SK-N-SH (cell line): Measurements from ENCODE around the gene SKA2. TPM values are rescaled to one million over a fixed set of nuclear protein-coding genes. Genes with fewer than 3 reads are reported as not detected.

Source experiments
- CTCF ChIA-PET: fragments of 300-600, 350-600 bp; formaldehyde crosslinking; extraction: SDS; loops from one replicate; lab custom pipeline; 2021; lab: Yijun Ruan, JAX
- POLR2A ChIA-PET: fragments of 350-600 bp; sonication (Branson Sonifier 250); formaldehyde crosslinking; extraction: SDS; loops from one replicate; lab custom pipeline; 2020; ENCODE audit warnings: antibody characterized with exemption, inconsistent platforms; lab: Yijun Ruan, JAX
- DNase-seq: peaks from one replicate; pipeline ENCODE4 v3.0.0; 2012
- H2AFZ ChIP-seq: fragments of 200-600 bp; sonication (generic); 2 replicates; pipeline ENCODE4 v1.8.1; 2016; ENCODE audit warnings: antibody characterized with exemption, mild to moderate bottlenecking, low read depth
- H3F3A ChIP-seq: fragments of 200-600 bp; sonication (generic); replicated peaks from 2 replicates; pipeline ENCODE3; 2016; ENCODE audit warnings: antibody characterized with exemption, mild to moderate bottlenecking; ENCODE audit not compliant: insufficient read depth
- H3K27ac ChIP-seq, 2 experiments: fragments of 200-500 bp in 1 of 2; fragments of 200-600 bp in 1 of 2; sonication (Bioruptor generic) in 1 of 2; sonication (generic), shearing (Covaris generic) in 1 of 2; 2 replicates each; pipeline versions ENCODE4 v1.5.1 to v1.6.1; 2014 to 2016; ENCODE audit warnings: low read depth in 2 of 2, inconsistent platforms in 1 of 2, low read length in 1 of 2, mild to moderate bottlenecking in 1 of 2, mixed read lengths in 1 of 2
- H3K27me3 ChIP-seq: fragments of 200-600 bp; sonication (generic), shearing (Covaris generic); 2 replicates; pipeline ENCODE4 v1.6.1; 2016; ENCODE audit warnings: mixed run types; ENCODE audit not compliant: insufficient read depth
- H3K36me3 ChIP-seq, 2 experiments: fragments of 200-500 bp in 1 of 2; fragments of 200-600 bp in 1 of 2; sonication (Bioruptor generic) in 1 of 2; sonication (generic) in 1 of 2; replicated peaks in 1 of 2; 2 replicates each; pipeline versions ENCODE3 to v1.5.1; 2014 to 2016; ENCODE audit warnings: low read length in 1 of 2, mild to moderate bottlenecking in 1 of 2; ENCODE audit not compliant: insufficient read depth in 2 of 2, control insufficient read depth in 1 of 2
- H3K4me1 ChIP-seq, 2 experiments: fragments of 200-500 bp in 1 of 2; fragments of 200-600 bp in 1 of 2; sonication (Bioruptor generic) in 1 of 2; sonication (generic), shearing (Covaris generic) in 1 of 2; 2 replicates each; pipeline versions ENCODE4 v1.5.1 to v1.6.1; 2014 to 2016; ENCODE audit warnings: low read depth in 1 of 2, low read length in 1 of 2, mixed run types in 1 of 2; ENCODE audit not compliant: insufficient read depth in 2 of 2, control insufficient read depth in 1 of 2
- H3K4me2 ChIP-seq: fragments of 200-600 bp; sonication (generic), shearing (Covaris generic); 2 replicates; pipeline ENCODE4 v1.6.1; 2017; ENCODE audit warnings: mixed run types
- H3K4me3 ChIP-seq, 2 experiments: fragments of 200-500 bp in 1 of 2; fragments of 200-600 bp in 1 of 2; sonication (Bioruptor generic) in 1 of 2; sonication (generic), shearing (Covaris generic) in 1 of 2; 2 replicates each; pipeline versions ENCODE4 v1.5.1 to v1.8.1; 2014 to 2016; ENCODE audit warnings: low read depth in 2 of 2, inconsistent platforms in 1 of 2, low read length in 1 of 2, mild to moderate bottlenecking in 1 of 2, mixed read lengths in 1 of 2, moderate library complexity in 1 of 2
- H3K79me2 ChIP-seq: fragments of 200-600 bp; sonication (generic); 2 replicates; pipeline ENCODE4 v1.8.1; 2017; ENCODE audit warnings: mild to moderate bottlenecking; ENCODE audit not compliant: insufficient read depth
- H3K9ac ChIP-seq: fragments of 200-600 bp; sonication (generic); 2 replicates; pipeline ENCODE4 v1.6.1; 2017; ENCODE audit warnings: mixed run types
- H3K9me2 ChIP-seq: fragments of 200-600 bp; sonication (generic); 2 replicates; pipeline ENCODE4 v1.6.1; 2017; ENCODE audit warnings: mixed run types
- H3K9me3 ChIP-seq: fragments of 200-600 bp; sonication (generic); 2 replicates; pipeline ENCODE4 v1.6.1; 2017; ENCODE audit warnings: mixed run types, mild to moderate bottlenecking, moderate library complexity
- H4K20me1 ChIP-seq: fragments of 200-600 bp; sonication (generic); 2 replicates; pipeline ENCODE4 v1.6.1; 2017; ENCODE audit warnings: mild to moderate bottlenecking, mixed run types; ENCODE audit not compliant: insufficient read depth
- ELF1 ChIP-seq: IDR thresholded peaks from 2 replicates; pipeline ENCODE4 v1.4.0; 2012
- EZH2phosphoT487 ChIP-seq: fragments of 200-600 bp; sonication (generic); IDR thresholded peaks from 2 replicates; pipeline ENCODE4 v1.6.1; 2017; ENCODE audit warnings: low read depth, mixed run types, mild to moderate bottlenecking, antibody characterized with exemption, moderate library complexity, borderline replicate concordance
- FOXJ3 ChIP-seq: sonication (generic); formaldehyde crosslinking; IDR thresholded peaks from 2 replicates; pipeline ENCODE4 v1.5.1; 2020; ENCODE audit warnings: mild to moderate bottlenecking, missing genetic modification reagents
- GABPA ChIP-seq: IDR thresholded peaks from 2 replicates; pipeline ENCODE4 v1.4.0; 2012; ENCODE audit warnings: low read depth, mild to moderate bottlenecking
- GATA2 ChIP-seq: sonication (generic); formaldehyde crosslinking; IDR thresholded peaks from 2 replicates; pipeline ENCODE4 v1.5.0; 2020; ENCODE audit warnings: mild to moderate bottlenecking, missing genetic modification reagents
- JUND ChIP-seq: IDR thresholded peaks from 2 replicates; pipeline ENCODE4 v1.4.0; 2012
- MEF2A ChIP-seq: IDR thresholded peaks from 2 replicates; pipeline ENCODE4 v1.4.0; 2012; ENCODE audit warnings: low read depth, borderline replicate concordance
- MXI1 ChIP-seq: IDR thresholded peaks from 2 replicates; pipeline ENCODE4 v1.6.1; 2012; ENCODE audit warnings: mild to moderate bottlenecking, low read depth, low read length, improper control_type of control experiment
- NFIC ChIP-seq: IDR thresholded peaks from 2 replicates; pipeline ENCODE4 v1.4.0; 2012; ENCODE audit warnings: borderline replicate concordance
- RAD21 ChIP-seq: IDR thresholded peaks from 2 replicates; pipeline ENCODE4 v1.6.1; 2012; ENCODE audit warnings: mild to moderate bottlenecking, low read length
- RCOR1 ChIP-seq: fragments of 150-350 bp; IDR thresholded peaks from 2 replicates; pipeline ENCODE4 v1.6.1; 2017; ENCODE audit warnings: antibody characterized with exemption, low read length
- RXRA ChIP-seq: IDR thresholded peaks from 2 replicates; pipeline ENCODE4 v1.4.0; 2012; ENCODE audit warnings: low read depth, mild to moderate bottlenecking, borderline replicate concordance
- SIN3A ChIP-seq: IDR thresholded peaks from 2 replicates; pipeline ENCODE4 v1.6.1; 2012; ENCODE audit warnings: low read depth, mild to moderate bottlenecking, low read length, moderate library complexity, borderline replicate concordance
- SMC3 ChIP-seq: IDR thresholded peaks from 2 replicates; pipeline ENCODE4 v1.6.1; 2012; ENCODE audit warnings: low read depth, low read length, improper control_type of control experiment
- TAF1 ChIP-seq: IDR thresholded peaks from 2 replicates; pipeline ENCODE4 v1.6.1; 2012; ENCODE audit warnings: low read depth, mild to moderate bottlenecking, low read length, moderate library complexity, borderline replicate concordance
- TCF12 ChIP-seq: IDR thresholded peaks from 2 replicates; pipeline ENCODE4 v1.4.0; 2012
- TEAD4 ChIP-seq: IDR thresholded peaks from 2 replicates; pipeline ENCODE4 v1.4.0; 2012; ENCODE audit warnings: mild to moderate bottlenecking, borderline replicate concordance; ENCODE audit not compliant: insufficient read depth
- YY1 ChIP-seq: IDR thresholded peaks from 2 replicates; pipeline ENCODE4 v1.4.0; 2012; ENCODE audit warnings: low read depth, mild to moderate bottlenecking
- WGBS: methylation state at CpG from one replicate; pipeline ENCODE4 v1.1.6; 2017; ENCODE audit warnings: low lambda C conversion rate; 5-methylcytosine and 5-hydroxymethylcytosine counted together
- polyA plus RNA-seq, 3 experiments: library from polyadenylated mRNA; depleted of rRNA; stranded (reverse); fragments of >200 nt; gene quantifications; 2 replicates each; pipeline ENCODE4 v1.2.3, GENCODE V29; 2012
- TF ChIP-seq, protein P1 (sequence below): IDR thresholded peaks from 2 replicates; pipeline ENCODE4 v1.4.0; 2012; ENCODE audit warnings: low read depth
- TF ChIP-seq, protein P2 (sequence below): fragments of 200-600 bp; sonication (generic); IDR thresholded peaks from 2 replicates; pipeline ENCODE4 v1.6.1; 2017; ENCODE audit warnings: antibody characterized with exemption, mild to moderate bottlenecking, moderate library complexity
- TF ChIP-seq, protein P3 (sequence below): IDR thresholded peaks from 2 replicates; pipeline ENCODE4 v1.6.1; 2012; ENCODE audit warnings: mild to moderate bottlenecking, low read depth, low read length, moderate library complexity
- TF ChIP-seq, protein P4 (sequence below): IDR thresholded peaks from 2 replicates; pipeline ENCODE4 v1.4.0; 2012; ENCODE audit warnings: low read depth, borderline replicate concordance
- TF ChIP-seq, protein P5 (sequence below): fragments of 150-350 bp; IDR thresholded peaks from 2 replicates; pipeline ENCODE4 v1.6.1; 2016; ENCODE audit warnings: mild to moderate bottlenecking, low read depth, low read length

Gene SKA2, protein sequence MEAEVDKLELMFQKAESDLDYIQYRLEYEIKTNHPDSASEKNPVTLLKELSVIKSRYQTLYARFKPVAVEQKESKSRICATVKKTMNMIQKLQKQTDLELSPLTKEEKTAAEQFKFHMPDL
- polyA plus RNA-seq (2012; rRNA removed): 12.8 and 14.4 TPM in 2 replicates
- 22.5 and 31.0 TPM in 2 replicates for polyA plus RNA-seq (2012; cell fraction: cytosol; rRNA removed)
- 1.7 and 2.4 TPM in 2 replicates for polyA plus RNA-seq (2012; cell fraction: nucleus; rRNA removed)

DNA sequence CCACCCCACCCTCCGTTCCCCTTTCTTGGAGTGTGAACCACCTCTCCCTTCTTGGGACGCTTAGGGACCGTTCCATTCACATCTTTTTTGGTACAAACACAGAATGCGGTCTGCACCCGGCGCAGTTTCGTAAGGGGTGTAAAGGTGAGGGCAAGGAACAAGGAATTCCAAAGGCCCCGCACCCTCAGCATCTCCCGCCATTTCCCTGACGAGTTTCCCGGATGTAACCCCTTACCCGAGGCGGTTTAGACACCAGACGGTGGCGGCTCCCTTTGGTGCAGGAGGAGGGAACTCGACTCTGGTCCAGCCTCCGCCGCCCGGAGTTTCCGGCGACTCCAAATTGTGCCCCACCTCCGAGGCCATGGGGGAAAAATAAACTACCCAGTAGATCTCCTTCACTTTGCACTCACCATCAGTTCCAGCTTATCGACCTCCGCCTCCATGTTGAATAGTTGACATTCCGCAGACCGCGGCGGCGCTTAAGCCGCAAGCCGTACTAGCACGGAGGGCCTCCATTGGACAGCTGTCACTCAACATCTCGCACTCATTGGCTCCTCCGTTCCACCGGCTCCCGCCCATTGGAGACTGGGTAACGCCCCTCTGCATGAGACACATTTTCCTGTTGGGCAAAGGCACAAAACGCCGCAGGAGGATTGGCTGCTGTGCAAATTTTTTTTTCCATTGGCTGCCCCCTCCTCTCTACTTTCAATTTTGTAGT, at the start of gene SKA2:
Gene SKA2 (minus strand): TSS at position 466 of the 718 bp plus-strand sequence. CDS start 23 bp downstream, at position 443.
- peaks cover 34% of the 10 kb centered on the region for H3F3A ChIP-seq
- peaks cover 86% of the 10 kb centered on the region for H3K79me2 ChIP-seq
- no peaks in the 10 kb centered on the region for H3K27me3 ChIP-seq
- peaks cover 0 to 4% of the 10 kb centered on the region in 2 experiments for H3K36me3 ChIP-seq
- no peaks in the 10 kb centered on the region for H3K9me3 ChIP-seq
- ChIA-PET POLR2A (interaction anchor here (0.8 to 1.4 kb wide), 5 partner anchors 48 to 636 kb away, joined by 3 to 8 read pairs (median 3); partner anchors contain the start of genes SMG8 and TRIM37), CTCF (interaction anchor here (0.9 to 2.3 kb wide), 6 partner anchors 10 to 636 kb away, joined by 3 to 8 read pairs (median 4); partner anchors contain the start of gene GDPD1)
- peak within 1 kb of the TSS; percentile 89 for H3K4me2 ChIP-seq
- peak within 1 kb of the TSS; percentile 82 for H2AFZ ChIP-seq
- DNase-seq: peak; percentile 85
- 2% methylated on average over 39 of the region's 39 CpGs for WGBS
- H3K27ac ChIP-seq: peak within 1 kb of the TSS; percentile 85 to 95
- no peaks in the 10 kb centered on the region for H3K9me2 ChIP-seq
- H3K4me3 ChIP-seq: peak within 1 kb of the TSS; percentile 80 to 81
- peaks cover 13 to 17% of the 10 kb centered on the region in 2 experiments; a peak in 3 of 4 replicates for H3K4me1 ChIP-seq
- peak within 1 kb of the TSS; percentile 87 for H3K9ac ChIP-seq
- no peaks in the 10 kb centered on the region for H4K20me1 ChIP-seq
- TF ChIP-seq YY1: peak; percentile 94
- 0 out of 2 replicates have a peak, but pooled peaks have one; percentile 44 for TF ChIP-seq ELF1
- TF ChIP-seq, protein P1, sequence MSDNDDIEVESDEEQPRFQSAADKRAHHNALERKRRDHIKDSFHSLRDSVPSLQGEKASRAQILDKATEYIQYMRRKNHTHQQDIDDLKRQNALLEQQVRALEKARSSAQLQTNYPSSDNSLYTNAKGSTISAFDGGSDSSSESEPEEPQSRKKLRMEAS: peak; percentile 58
- no peak for TF ChIP-seq NFIC
- TF ChIP-seq, protein P2, sequence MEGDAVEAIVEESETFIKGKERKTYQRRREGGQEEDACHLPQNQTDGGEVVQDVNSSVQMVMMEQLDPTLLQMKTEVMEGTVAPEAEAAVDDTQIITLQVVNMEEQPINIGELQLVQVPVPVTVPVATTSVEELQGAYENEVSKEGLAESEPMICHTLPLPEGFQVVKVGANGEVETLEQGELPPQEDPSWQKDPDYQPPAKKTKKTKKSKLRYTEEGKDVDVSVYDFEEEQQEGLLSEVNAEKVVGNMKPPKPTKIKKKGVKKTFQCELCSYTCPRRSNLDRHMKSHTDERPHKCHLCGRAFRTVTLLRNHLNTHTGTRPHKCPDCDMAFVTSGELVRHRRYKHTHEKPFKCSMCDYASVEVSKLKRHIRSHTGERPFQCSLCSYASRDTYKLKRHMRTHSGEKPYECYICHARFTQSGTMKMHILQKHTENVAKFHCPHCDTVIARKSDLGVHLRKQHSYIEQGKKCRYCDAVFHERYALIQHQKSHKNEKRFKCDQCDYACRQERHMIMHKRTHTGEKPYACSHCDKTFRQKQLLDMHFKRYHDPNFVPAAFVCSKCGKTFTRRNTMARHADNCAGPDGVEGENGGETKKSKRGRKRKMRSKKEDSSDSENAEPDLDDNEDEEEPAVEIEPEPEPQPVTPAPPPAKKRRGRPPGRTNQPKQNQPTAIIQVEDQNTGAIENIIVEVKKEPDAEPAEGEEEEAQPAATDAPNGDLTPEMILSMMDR: 0 out of 2 replicates have a peak, but pooled peaks have one; percentile 14
- TF ChIP-seq MEF2A: no peak
- peak; percentile 65 for TF ChIP-seq MXI1
- TF ChIP-seq RXRA: peak; percentile 16; the same call in 1 of the 2 replicates
- TF ChIP-seq RCOR1: no peak
- peak; percentile 85 for TF ChIP-seq SIN3A
- no peak for TF ChIP-seq EZH2phosphoT487
- TF ChIP-seq TEAD4: peak; percentile 97
- no peak; the same call in 1 of the 2 replicates for TF ChIP-seq TCF12
- TF ChIP-seq SMC3: no peak
- TF ChIP-seq, protein P3, sequence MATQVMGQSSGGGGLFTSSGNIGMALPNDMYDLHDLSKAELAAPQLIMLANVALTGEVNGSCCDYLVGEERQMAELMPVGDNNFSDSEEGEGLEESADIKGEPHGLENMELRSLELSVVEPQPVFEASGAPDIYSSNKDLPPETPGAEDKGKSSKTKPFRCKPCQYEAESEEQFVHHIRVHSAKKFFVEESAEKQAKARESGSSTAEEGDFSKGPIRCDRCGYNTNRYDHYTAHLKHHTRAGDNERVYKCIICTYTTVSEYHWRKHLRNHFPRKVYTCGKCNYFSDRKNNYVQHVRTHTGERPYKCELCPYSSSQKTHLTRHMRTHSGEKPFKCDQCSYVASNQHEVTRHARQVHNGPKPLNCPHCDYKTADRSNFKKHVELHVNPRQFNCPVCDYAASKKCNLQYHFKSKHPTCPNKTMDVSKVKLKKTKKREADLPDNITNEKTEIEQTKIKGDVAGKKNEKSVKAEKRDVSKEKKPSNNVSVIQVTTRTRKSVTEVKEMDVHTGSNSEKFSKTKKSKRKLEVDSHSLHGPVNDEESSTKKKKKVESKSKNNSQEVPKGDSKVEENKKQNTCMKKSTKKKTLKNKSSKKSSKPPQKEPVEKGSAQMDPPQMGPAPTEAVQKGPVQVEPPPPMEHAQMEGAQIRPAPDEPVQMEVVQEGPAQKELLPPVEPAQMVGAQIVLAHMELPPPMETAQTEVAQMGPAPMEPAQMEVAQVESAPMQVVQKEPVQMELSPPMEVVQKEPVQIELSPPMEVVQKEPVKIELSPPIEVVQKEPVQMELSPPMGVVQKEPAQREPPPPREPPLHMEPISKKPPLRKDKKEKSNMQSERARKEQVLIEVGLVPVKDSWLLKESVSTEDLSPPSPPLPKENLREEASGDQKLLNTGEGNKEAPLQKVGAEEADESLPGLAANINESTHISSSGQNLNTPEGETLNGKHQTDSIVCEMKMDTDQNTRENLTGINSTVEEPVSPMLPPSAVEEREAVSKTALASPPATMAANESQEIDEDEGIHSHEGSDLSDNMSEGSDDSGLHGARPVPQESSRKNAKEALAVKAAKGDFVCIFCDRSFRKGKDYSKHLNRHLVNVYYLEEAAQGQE: 0 out of 2 replicates have a peak, but pooled peaks have one; percentile 37
- peak; percentile 72 for TF ChIP-seq TAF1
- no peak for TF ChIP-seq JUND
- peak; percentile 57 for TF ChIP-seq GABPA
- no peak for TF ChIP-seq FOXJ3
- TF ChIP-seq, protein P4, sequence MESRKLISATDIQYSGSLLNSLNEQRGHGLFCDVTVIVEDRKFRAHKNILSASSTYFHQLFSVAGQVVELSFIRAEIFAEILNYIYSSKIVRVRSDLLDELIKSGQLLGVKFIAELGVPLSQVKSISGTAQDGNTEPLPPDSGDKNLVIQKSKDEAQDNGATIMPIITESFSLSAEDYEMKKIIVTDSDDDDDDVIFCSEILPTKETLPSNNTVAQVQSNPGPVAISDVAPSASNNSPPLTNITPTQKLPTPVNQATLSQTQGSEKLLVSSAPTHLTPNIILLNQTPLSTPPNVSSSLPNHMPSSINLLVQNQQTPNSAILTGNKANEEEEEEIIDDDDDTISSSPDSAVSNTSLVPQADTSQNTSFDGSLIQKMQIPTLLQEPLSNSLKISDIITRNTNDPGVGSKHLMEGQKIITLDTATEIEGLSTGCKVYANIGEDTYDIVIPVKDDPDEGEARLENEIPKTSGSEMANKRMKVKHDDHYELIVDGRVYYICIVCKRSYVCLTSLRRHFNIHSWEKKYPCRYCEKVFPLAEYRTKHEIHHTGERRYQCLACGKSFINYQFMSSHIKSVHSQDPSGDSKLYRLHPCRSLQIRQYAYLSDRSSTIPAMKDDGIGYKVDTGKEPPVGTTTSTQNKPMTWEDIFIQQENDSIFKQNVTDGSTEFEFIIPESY: 0 out of 2 replicates have a peak, but pooled peaks have one; percentile 54
- TF ChIP-seq RAD21: no peak
- TF ChIP-seq, protein P5, sequence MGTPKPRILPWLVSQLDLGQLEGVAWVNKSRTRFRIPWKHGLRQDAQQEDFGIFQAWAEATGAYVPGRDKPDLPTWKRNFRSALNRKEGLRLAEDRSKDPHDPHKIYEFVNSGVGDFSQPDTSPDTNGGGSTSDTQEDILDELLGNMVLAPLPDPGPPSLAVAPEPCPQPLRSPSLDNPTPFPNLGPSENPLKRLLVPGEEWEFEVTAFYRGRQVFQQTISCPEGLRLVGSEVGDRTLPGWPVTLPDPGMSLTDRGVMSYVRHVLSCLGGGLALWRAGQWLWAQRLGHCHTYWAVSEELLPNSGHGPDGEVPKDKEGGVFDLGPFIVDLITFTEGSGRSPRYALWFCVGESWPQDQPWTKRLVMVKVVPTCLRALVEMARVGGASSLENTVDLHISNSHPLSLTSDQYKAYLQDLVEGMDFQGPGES: peak; percentile 99
- TF ChIP-seq GATA2 (CRISPR knock-in tag): no peak
